ENCODE measurements around the gene CD47.
A peak's percentile ranks its signal among the peaks of the same experiment; 100 is the strongest.

Gene CD47

GRCh38 chr3:108046247-108046646 is 44.6 kb downstream of the CD47 start:
- DNase-seq, result no peak

- no peak for DNase-seq
Measured at GRCh38 chr3:108044699-108045098, 46.1 kb downstream of the CD47 start.

- no peak for DNase-seq
Measured at GRCh38 chr3:108042300-108042699, 48.5 kb downstream of the CD47 start.

- DNase-seq, result no peak
Measured at GRCh38 chr3:108041253-108041652, 49.6 kb downstream of the CD47 start.

- no peak for DNase-seq
Measured at GRCh38 chr3:108037770-108038169, 53.1 kb downstream of the CD47 start.

GRCh38 chr3:108036984-108037741 is 53.7 kb downstream of the CD47 start:
- DNase-seq, result peak; percentile 85

GRCh38 chr3:108036401-108036800 is 54.4 kb downstream of the CD47 start:
- DNase-seq, result no peak

GRCh38 chr3:108035751-108036150 is 55.1 kb downstream of the CD47 start:
- DNase-seq, result peak; percentile 77

- no peak for DNase-seq
Measured at GRCh38 chr3:108031895-108032294, 58.9 kb downstream of the CD47 start.

GRCh38 chr3:108030960-108031359 is 59.9 kb downstream of the CD47 start:
- no peak for DNase-seq

- no peak for DNase-seq
Measured at GRCh38 chr3:108029466-108029865, 61.4 kb downstream of the CD47 start.

- DNase-seq, result no peak
Measured at GRCh38 chr3:108028896-108029295, 61.9 kb downstream of the CD47 start.

GRCh38 chr3:108025177-108025576 is 65.7 kb downstream of the CD47 start:
- no peak for DNase-seq

- DNase-seq, result no peak
Measured at GRCh38 chr3:108024146-108024850, 66.5 kb downstream of the CD47 start.

GRCh38 chr3:108022256-108023150 is 68.3 kb downstream of the CD47 start:
- no peak for DNase-seq

- DNase-seq, result no peak
Measured at GRCh38 chr3:108021533-108021932, 69.3 kb downstream of the CD47 start.

GRCh38 chr3:108021131-108021530 is 69.7 kb downstream of the CD47 start:
- no peak for DNase-seq

- no peak for DNase-seq
Measured at GRCh38 chr3:108018552-108018951, 72.3 kb downstream of the CD47 start.

GRCh38 chr3:108017587-108017986 is 73.2 kb downstream of the CD47 start:
- DNase-seq, result no peak

GRCh38 chr3:108014943-108015342 is 75.9 kb downstream of the CD47 start:
- DNase-seq, result no peak

- no peak for DNase-seq
Measured at GRCh38 chr3:108013141-108014055, 77.4 kb downstream of the CD47 start.

- DNase-seq, result no peak
Measured at GRCh38 chr3:108012304-108012703, 78.5 kb downstream of the CD47 start.

Measured in suppressor macrophage treated with lipopolysaccharide for 4 hours (primary cell).